Measurements from ENCODE around the gene CNTF. TPM values are rescaled to one million over a fixed set of nuclear protein-coding genes. Genes with fewer than 3 reads are reported as not detected.
"Not testable (repeated sequence)": the region's sequence is repeated elsewhere in the genome, so short reads cannot be mapped to it uniquely, and the experiment has no call there.

The CNTF gene, protein sequence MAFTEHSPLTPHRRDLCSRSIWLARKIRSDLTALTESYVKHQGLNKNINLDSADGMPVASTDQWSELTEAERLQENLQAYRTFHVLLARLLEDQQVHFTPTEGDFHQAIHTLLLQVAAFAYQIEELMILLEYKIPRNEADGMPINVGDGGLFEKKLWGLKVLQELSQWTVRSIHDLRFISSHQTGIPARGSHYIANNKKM
- 0.50 TPM for total RNA-seq

DNA sequence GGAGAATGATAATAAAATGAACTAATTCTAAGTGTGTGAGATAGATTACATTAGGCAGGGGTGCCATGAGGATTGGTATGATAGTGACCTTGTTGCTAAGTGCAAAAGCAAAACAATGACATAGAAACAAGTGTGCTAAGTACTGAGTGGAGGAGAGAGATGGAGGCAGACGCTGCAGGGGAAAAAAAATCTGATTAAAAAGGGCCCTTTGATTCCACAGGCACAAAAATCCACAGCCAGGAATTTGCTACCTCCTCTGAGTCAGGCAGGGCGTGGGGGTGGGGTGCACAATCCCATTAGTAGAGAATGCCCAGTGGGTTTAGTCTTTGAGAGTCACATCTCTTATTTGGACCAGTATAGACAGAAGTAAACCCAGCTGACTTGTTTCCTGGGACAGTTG, at the start of gene CNTF:
CNTF (plus strand) TSS at position 322 of the 400 bp plus-strand sequence. CDS start 88 bp downstream, outside the sequence.
- ATAC-seq (no peak), DNase-seq (ENCODE audit: low spot score) (no peak)

DNA sequence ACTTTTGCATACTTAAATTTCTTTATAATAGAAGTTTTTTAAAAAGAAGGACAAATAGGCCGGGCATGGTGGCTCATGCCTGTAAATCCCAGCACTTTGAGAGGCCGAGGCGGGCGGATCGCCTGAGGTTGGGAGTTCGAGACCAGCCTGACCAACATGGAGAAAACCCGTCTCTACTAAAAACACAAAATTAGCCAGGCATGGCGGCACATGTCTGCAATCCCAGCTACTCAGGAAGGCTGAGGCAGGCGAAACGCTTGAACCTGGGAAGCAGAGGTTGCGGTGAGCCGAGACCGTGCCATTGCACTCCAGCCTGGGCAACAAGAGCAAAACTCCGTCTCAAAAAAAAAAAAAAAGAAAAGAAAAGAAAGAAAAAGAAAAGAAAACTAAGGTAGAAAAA, 49.6 kb upstream of the CNTF start:
- not testable (repeated sequence) for DNase-seq (ENCODE audit: low spot score); ATAC-seq

DNA sequence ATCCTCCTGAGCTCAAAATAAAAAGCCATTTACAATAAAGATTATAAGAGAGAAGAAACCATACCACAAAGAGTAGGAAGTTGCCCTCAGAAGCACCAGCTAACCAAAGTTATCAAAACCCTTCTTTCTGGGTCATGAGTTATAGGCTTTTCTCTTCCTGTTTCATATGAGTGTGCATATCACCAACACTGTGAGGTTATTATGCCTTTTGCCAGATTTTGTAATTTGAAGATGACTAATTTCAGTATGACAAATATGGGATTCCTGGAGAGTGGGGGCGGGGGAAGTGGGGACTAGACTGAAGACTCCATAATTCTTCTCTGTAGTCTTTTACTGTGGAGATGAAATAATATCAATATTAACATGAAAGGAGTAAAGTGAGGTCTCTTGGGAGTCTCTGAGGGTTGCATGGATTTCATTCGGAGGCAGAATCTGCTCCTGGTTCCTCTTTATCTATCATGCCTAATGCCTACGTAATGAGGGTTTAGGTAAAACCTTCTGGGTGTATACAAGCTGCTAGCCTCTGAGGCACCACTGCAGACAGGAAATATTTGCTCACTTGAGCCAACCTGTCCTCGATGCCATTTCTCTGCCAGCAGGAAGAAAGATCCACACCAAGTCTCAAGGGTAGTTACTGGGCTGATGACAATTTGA, 48.9 kb upstream of the CNTF start:
- DNase-seq (ENCODE audit: low spot score), result no peak
- ATAC-seq, result no peak

DNA sequence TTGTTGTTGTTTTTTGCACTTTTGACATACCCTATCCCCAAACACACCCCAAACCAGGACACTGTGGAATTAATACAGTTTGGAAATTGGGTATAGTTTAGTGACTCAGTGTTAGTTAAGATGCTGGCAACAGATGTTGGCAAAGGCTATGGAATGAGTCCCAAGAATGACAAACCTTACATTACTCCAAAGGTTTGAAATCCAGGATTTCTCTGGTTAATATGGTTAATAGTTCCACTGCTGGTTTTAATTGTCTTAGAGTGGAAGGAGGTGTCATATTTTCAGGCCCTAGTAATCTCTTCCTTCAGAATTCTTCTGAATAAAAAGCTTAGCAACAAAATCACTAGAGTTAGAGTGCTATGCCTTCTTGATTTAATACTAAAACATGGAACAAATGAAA, 47.6 kb upstream of the CNTF start:
- no peak for ATAC-seq
- DNase-seq (ENCODE audit: low spot score), result no peak

DNA sequence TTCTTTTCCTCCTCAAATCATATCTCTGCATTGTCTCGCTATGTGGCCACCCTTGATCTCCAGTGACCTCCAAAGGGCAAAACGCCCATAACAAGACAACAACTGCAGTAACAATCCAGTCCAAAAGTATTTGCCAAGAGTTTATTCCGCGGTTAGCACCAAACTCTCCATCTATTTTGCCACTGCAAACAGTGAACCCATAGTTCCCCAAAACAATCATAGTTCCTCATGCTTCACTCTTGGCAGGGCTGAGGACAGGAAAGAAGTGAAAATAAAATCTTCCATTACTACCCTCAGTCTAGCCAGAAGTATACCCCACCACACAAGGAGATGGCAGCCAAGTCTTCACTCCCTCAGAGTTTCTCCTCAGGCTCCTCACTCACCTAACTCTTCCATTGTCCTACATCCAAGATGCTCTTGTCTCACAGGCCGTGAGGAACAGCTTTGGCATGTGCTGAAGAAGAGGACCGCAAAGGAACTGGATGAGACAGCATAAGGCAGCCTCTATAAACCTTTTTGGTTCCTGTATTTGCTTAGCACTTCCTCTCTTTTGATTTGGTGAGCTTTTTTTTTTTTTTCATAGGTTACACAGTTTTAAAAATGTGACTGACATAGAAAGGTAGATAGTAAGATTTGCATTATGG, 47.0 kb upstream of the CNTF start, which contains the start of gene LPXN:
LPXN (minus strand) TSS at position 480 of the 644 bp plus-strand sequence; CDS start at position 396, 84 bp downstream.
- ATAC-seq (no peak), DNase-seq (ENCODE audit: low spot score) (no peak)

DNA sequence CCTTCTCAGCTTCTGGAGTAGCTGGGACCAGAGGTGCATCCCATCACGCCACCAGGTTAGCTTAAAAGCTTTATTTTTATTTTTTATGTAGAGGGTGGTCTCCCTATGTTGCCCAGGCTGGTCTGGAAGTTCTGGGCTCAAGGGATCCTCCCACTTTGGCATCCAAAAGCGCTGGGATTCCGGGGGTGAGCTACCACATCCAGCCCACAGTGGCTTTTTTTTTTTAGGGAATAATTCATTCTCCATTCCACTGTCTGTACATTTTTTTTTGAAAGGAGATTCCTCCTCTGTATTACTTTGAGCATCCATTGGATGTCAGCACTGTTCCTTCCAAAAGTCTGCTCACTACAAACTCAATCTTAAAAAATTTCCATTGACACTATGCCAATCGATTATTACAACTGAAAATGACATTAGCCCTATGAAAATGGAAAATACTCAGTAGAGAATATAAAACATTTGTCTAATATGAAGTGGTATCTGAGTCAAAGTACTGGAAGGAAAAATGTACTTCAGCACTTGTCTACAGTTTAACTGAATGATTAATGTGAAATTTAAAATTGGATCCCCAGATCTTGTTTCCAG, 45.5 kb upstream of the CNTF start:
- ATAC-seq (no peak), DNase-seq (ENCODE audit: low spot score) (no peak)

DNA sequence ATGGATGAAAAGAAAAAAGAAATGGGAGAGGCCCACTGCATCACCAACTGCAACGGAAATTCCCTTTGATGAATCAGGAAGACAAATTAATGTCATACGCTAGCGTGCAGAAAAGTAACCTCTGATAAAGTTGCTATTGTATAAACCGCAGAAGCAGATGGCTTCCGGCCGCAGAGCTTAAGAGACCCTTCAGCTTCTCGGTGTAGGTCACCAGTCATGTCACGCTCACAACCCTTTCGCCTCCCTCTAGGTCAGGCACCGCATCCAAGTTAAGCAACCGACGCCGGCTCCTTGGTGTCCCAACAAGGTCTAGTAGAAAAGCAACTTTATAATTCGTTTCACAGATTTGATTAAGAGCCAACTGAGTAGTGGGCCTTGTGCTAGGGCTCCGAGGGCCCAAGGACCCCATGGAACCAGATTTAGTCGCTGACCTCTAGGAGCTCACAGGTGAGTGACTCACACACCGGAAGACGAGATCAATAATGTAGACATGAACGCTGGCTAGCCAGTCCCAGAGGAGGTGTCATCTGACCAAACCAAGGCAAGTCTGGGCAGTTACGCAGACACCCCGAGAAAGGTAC, 44.8 kb upstream of the CNTF start:
- peak; percentile 1 for ATAC-seq
- no peak for DNase-seq (ENCODE audit: low spot score)

DNA sequence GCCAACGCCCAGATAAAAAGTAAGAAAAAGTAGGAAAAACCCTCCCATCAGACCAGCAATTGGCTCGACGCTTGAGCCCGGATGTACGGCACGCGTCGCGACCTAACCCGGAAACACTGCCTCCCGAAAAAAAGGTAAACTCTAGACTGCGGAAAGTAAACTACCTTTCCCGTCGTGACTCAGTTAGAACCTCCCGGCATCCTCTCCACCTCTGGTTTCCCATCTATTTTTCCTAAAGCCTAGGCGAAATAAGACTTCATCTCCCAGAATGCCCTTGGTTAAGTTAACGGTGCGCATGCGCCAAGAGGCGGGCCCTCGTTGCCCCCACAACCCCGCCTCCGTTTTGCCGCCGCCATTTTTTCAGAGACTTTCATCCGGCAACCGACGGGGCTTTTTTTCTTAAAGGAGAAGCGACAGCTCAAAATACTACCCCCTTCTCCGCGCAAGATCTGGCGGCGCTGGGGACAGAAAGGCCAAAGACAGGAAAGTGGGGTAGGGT, 44.3 kb upstream of the CNTF start:
- peak; percentile 71 for ATAC-seq

DNA sequence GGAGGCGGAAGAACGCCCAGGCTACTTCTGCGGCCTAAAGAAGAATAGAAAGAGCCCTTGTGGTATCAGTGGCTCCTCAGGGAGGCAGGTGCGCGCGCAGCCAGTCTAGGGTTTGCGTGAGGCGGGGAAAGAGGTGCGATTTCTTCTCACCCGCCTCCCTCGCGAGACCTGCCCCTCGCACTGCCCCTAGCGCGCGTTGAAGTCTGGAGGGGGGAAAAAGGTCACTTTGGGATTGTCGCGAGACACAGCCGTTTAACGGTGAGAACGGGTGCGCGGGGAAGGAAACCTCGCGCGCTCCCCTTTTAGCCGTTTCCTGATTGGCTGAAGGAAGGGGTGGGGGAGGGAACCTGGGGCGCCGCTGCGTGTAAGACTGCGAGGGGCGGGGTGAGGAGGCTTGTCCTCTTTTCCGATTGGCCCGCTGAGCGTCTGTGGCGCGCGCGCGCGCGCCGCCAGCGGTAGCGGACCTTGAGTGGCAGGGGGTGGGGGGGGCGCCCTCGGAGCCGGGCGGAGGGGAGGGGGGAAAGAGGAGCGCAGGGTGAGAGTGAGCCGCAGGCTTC, 43.8 kb upstream of the CNTF start, which contains the start of gene ZFP91:
ZFP91 (plus strand) TSS at position 429 of the 557 bp plus-strand sequence. CDS start 219 bp downstream, outside the sequence.
- DNase-seq (ENCODE audit: low spot score) (peak; percentile 97), ATAC-seq (peak; percentile 78)

More for the DNA sequence above, 44.3 kb upstream of the CNTF start:
- peak; percentile 96 for DNase-seq (ENCODE audit: low spot score)

DNA sequence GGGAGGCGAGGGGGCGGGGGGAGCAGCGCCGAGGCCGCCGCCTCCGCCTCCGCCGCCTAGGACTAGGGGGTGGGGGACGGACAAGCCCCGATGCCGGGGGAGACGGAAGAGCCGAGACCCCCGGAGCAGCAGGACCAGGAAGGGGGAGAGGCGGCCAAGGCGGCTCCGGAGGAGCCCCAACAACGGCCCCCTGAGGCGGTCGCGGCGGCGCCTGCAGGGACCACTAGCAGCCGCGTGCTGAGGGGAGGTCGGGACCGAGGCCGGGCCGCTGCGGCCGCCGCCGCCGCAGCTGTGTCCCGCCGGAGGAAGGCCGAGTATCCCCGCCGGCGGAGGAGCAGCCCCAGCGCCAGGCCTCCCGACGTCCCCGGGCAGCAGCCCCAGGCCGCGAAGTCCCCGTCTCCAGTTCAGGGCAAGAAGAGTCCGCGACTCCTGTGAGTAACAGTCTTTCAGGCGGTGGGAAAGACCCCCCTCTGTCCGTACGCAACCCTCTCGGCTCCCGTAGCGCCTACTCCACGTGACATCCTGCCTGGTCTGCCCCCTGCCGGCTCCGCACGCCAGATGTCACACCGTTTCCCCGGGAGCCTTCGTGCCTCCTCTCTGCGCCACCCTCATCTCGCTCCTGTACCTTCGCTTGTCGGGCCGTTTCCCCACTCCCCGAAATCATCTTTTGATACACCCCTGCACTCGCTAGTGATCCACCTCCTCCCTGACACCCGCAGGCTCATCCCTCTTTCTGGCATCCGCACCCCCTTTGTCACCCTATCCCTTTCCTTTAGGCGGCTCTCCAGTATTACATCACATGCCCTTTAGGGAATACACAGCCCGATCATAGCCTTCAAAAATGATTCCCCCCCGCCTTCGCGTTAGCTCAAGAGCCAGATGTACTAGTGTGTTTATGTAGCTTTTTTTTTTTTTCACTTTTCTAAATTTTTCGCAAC, 43.0 kb upstream of the CNTF start:
- ATAC-seq (peak; percentile 69), DNase-seq (ENCODE audit: low spot score) (peak; percentile 92)

DNA sequence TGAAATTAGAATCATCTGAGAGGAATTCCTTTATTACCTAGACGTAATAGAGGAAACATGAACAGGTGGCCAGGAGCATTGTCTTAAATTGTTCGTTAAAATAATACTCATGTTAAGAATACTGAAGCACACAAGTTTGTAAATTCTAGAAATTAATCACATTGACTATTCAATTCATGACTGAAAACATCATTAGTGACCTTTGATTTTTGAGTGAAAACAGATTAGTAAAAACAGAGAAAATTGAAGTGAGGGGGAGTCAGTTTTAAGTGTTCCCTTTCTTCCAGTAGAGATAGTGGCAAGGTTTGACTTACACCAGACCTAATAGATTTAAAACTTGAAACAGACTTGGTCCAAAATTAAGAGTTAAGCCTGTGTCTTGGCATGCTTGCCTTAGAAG, 42.2 kb upstream of the CNTF start:
- no peak for DNase-seq (ENCODE audit: low spot score)
- ATAC-seq, result no peak

DNA sequence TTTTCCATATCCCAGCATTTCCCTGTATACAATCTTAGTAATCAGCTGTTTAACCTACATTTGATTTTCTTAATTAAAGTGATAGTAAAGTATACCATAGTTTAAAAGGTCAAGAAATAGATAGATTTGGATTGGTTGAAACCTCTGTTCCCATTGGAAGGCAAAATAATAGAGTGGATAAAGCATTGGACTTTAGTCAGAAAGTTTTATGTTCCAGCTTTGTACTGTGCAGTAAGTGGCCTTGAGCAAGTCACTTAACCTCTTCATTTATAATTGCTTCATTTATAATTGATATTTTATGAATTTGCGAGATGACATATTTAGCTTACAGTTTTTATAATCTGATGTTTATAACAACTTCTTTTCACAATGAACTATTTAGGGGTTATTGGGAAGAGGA, 40.0 kb upstream of the CNTF start:
- no peak for DNase-seq (ENCODE audit: low spot score)
- no peak for ATAC-seq

DNA sequence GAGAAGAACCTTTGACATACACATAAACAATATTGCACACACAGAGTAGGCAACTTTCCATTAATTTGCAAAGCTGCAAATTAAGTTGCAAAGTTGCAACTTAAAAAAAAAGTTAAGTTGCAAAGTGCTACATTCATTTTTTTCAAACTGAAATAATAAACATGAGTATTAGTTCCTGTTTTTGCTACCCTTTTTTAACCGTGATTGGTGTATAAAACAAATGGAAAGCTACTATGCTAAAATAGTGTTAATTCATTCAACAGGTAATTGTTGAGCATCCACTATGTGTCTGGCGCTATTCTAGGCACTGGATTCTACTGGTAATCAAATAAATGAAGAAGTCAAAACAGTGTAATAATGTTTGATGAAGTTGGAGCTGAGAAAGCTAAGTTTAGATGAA, 35.5 kb upstream of the CNTF start:
- ATAC-seq (no peak), DNase-seq (ENCODE audit: low spot score) (no peak)

DNA sequence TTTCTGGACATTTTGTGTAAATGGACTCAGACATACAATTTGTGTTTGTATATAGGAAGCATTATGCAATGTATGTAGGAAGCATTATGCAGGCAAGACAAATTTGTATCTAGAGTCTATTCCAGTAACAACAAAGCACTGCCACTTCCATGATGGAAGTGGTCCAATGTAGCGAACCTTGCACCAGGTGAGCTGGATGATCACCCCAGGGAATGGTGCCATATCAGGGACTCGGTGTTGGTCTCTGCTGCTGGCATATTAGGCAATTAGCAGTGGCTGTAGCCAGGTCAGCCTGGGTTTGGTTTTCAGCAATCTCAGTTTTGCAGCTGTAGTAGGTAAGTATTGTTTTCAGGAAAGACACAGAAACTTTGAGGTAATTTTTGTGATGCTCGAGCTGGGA, 30.8 kb upstream of the CNTF start:
- DNase-seq (ENCODE audit: low spot score) (peak; percentile 87), ATAC-seq (peak; percentile 91)

DNA sequence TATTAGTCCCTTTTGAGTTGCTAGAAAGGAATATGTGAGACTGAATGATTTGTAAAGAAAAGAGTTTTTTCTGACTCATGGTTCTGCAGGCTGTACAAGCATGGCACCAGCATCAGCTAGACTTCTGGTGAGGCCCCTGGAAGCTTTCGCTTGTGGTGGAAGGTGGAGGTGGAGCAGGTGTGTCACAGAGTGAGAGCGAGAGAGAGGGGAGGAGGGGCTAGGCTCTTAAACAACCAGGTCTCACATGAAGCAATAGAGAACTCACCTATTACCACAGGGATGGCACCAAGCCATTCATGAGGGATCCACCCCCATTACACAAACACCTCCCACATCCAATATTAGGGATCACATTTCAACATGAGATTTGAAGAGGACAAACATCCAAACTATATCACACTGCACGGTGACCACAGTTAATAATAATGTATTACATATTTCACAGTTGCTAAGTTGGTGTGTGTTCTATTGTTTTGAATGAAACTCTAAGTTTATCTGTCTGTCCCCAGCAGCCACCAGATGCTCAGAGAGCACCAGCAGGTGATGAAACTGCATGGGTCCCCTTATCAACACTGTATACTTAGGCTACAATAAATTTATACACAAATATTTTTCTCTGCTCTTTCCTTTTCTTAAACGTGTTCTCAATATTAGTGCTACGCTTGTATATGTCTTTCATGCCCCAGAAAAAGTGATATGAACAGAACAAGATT, 29.5 kb upstream of the CNTF start:
- peak; percentile 76 for ATAC-seq

DNA sequence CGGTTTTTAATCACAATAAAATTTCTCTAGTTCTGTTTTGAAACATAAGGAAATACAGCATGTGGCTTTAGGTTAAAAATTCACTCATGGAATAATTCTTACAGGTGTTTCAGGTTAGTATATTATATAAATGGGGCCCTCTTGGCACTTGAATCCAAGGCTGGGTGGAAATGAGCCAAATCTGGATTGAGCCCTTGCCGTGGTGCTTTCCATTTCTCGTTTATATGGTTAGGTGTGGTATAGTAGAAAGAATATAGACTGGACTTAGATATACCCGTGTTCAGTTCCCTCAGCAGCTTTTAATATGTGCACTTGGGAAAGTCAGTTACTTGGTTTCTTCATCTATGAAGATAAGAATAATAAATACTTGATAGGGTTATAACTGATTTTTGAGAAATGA, 27.6 kb upstream of the CNTF start:
- DNase-seq (ENCODE audit: low spot score), result no peak
- ATAC-seq, result no peak

More for the DNA sequence above, 29.5 kb upstream of the CNTF start:
- peak; percentile 65 for DNase-seq (ENCODE audit: low spot score)

DNA sequence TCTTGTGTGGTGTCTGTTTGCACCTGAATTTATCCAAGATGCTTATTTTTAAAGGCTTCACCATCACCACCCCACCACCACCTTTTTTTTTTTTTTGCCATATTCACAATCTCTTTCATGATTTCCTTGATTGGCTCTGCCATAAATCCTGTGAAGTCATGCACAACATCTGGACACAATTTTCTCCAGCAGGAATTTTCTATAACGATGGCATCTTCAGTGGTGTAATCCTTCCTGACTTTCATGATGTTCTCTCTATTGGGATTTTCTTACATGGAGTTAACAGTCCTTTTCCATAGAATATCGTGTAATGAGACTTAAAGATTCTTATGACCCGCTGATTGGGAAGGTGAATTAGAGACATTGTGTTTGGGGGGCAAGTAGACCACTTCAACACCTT, 25.8 kb upstream of the CNTF start:
- no peak for ATAC-seq
- no peak for DNase-seq (ENCODE audit: low spot score)

DNA sequence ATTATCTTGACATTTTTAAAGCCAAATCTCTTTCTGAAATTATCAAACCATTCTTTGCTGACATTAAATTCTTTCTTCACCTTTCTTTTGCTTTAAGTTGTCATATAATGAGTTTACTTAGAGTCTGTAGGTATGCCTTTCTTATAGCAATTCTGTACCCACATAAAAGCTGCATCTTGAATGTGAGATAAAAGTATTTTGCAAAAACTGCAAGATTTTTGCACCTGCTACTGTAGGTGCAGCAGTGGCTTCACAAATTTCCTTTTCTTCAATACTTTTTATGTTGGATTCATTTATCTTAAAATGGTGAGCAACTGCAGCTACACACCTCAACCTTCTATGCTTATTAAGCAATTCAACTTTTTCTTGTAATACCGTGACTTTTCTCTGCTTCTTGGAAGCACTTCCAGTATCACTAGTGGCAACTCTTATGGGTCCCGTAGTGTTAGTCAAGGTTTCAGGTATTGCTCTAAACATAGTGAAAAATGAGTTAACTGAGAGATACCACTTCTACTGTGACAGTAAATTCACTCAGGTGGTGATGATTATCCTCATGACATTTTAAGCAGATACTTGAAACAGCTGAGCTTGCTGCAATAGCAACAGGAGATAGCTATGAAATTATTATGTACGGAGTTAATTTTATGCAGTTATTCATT, 24.9 kb upstream of the CNTF start:
- ATAC-seq (no peak), DNase-seq (ENCODE audit: low spot score) (no peak)
